HG02610 (cell line): ENCODE results near the gene PIK3C2B.
A peak's percentile ranks its signal among the peaks of the same experiment; 100 is the strongest.
"Not testable (repeated sequence)": the region's sequence is repeated elsewhere in the genome, so short reads cannot be mapped to it uniquely, and the experiment has no call there.

ENCODE experiments used
- ATAC-seq: cut with Tn5 transposase; IDR thresholded peaks from one replicate; pipeline ENCODE4 v1.9.1; 2021; ENCODE audit warnings: mild to moderate bottlenecking, moderate library complexity; ENCODE audit not compliant: unreplicated experiment

Gene PIK3C2B

GRCh38 chr1:204494281-204495077 lies at the start of gene PIK3C2B:
TSS of gene PIK3C2B (minus strand) at chr1:204494805. CDS start at chr1:204469802, 25,003 bp downstream.
- ATAC-seq, result peak; percentile 72

- ATAC-seq, result no peak
Observed at GRCh38 chr1:204544321-204544720, 49.7 kb upstream of the PIK3C2B start.

- ATAC-seq, result no peak
Observed at GRCh38 chr1:204541626-204542025, 47.0 kb upstream of the PIK3C2B start.

- no peak for ATAC-seq
Observed at GRCh38 chr1:204532832-204533231, 38.2 kb upstream of the PIK3C2B start.

- ATAC-seq, result peak; percentile 87
Observed at GRCh38 chr1:204530932-204531331, 36.3 kb upstream of the PIK3C2B start.

- ATAC-seq, result no peak
Observed at GRCh38 chr1:204529371-204529895, 34.8 kb upstream of the PIK3C2B start.

GRCh38 chr1:204528677-204529076 lies 34.1 kb upstream of the PIK3C2B start:
- no peak for ATAC-seq

GRCh38 chr1:204528241-204528640 lies 33.6 kb upstream of the PIK3C2B start:
- no peak for ATAC-seq

- ATAC-seq, result peak; percentile 54
Observed at GRCh38 chr1:204524986-204525385, 30.4 kb upstream of the PIK3C2B start.

- no peak for ATAC-seq
Observed at GRCh38 chr1:204523605-204524215, 29.1 kb upstream of the PIK3C2B start.

GRCh38 chr1:204521941-204522521 lies 27.4 kb upstream of the PIK3C2B start:
- ATAC-seq, result not testable (repeated sequence)

GRCh38 chr1:204520834-204521709 lies 26.5 kb upstream of the PIK3C2B start:
- peak; percentile 41 for ATAC-seq

- not testable (repeated sequence) for ATAC-seq
Observed at GRCh38 chr1:204517382-204517781, 22.8 kb upstream of the PIK3C2B start.

- ATAC-seq, result peak; percentile 78
Observed at GRCh38 chr1:204516180-204516879, 21.7 kb upstream of the PIK3C2B start, which contains the start of gene MDM4. TSS of gene MDM4 (plus strand) at chr1:204516406. CDS start at chr1:204525519, 9,113 bp downstream.

GRCh38 chr1:204514828-204515227 lies 20.2 kb upstream of the PIK3C2B start:
- ATAC-seq, result no peak

- ATAC-seq, result peak; percentile 32
Observed at GRCh38 chr1:204513117-204513716, 18.6 kb upstream of the PIK3C2B start.

- no peak for ATAC-seq
Observed at GRCh38 chr1:204511366-204511765, 16.8 kb upstream of the PIK3C2B start.

GRCh38 chr1:204509186-204509635 lies 14.6 kb upstream of the PIK3C2B start:
- ATAC-seq, result no peak

- no peak for ATAC-seq
Observed at GRCh38 chr1:204507317-204508105, 12.9 kb upstream of the PIK3C2B start.
